Measurements from ENCODE around the gene ASCL5. TPM values are rescaled to one million over a fixed set of nuclear protein-coding genes. Genes with fewer than 3 reads are reported as not detected.

Gene ASCL5
- total RNA-seq, 1 donor from 2014 or later: not detected

- no peak overlapping the region for H3K4me3 ChIP-seq
- H3K36me3 ChIP-seq: peaks cover 72% of the 10 kb centered on the region
- intact Hi-C loops (cut with micrococcal nuclease): no loop called here
- no peak for TF ChIP-seq CTCF (IDR thresholded peaks at IDR 0.05; ENCODE audit: borderline replicate concordance)
- peaks cover 18% of the 10 kb centered on the region for H3K4me1 ChIP-seq
- DNase-seq: no peak
- no peaks in the 10 kb centered on the region for H3K27me3 ChIP-seq (ENCODE audit: low read depth)
- no peak overlapping the region for H3K27ac ChIP-seq (replicated peaks)
- no peaks in the 10 kb centered on the region for H3K9me3 ChIP-seq (replicated peaks)
Measured at GRCh38 chr1:201139756-201140155, 12.8 kb upstream of the ASCL5 start.

GRCh38 chr1:201139306-201139705 lies 12.3 kb upstream of the ASCL5 start:
- Histone ChIP-seq H3K4me3 (no peak overlapping the region), H3K27me3 (ENCODE audit: low read depth) (no peaks in the 10 kb centered on the region), H3K9me3 (replicated peaks) (no peaks in the 10 kb centered on the region), H3K36me3 (peaks cover 71% of the 10 kb centered on the region), H3K27ac (replicated peaks) (no peak overlapping the region), H3K4me1 (peaks cover 18% of the 10 kb centered on the region)
- TF ChIP-seq CTCF (IDR thresholded peaks at IDR 0.05; ENCODE audit: borderline replicate concordance): no peak
- DNase-seq: no peak
- intact Hi-C loops (cut with micrococcal nuclease): no loop called here

- no peaks in the 10 kb centered on the region for H3K27me3 ChIP-seq (ENCODE audit: low read depth)
- H3K27ac ChIP-seq (replicated peaks): peak overlapping the region; percentile 52
- peaks cover 18% of the 10 kb centered on the region for H3K4me1 ChIP-seq
- no peak for TF ChIP-seq CTCF (IDR thresholded peaks at IDR 0.05; ENCODE audit: borderline replicate concordance)
- H3K4me3 ChIP-seq: no peak overlapping the region
- no peaks in the 10 kb centered on the region for H3K9me3 ChIP-seq (replicated peaks)
- H3K36me3 ChIP-seq: peaks cover 66% of the 10 kb centered on the region
- intact Hi-C loops (cut with micrococcal nuclease): no loop called here
- DNase-seq: no peak
Measured at GRCh38 chr1:201138311-201138840, 11.4 kb upstream of the ASCL5 start.

GRCh38 chr1:201137579-201138310 lies 10.8 kb upstream of the ASCL5 start:
- Histone ChIP-seq H3K4me3 (no peak overlapping the region), H3K27me3 (ENCODE audit: low read depth) (no peaks in the 10 kb centered on the region), H3K9me3 (replicated peaks) (no peaks in the 10 kb centered on the region), H3K27ac (replicated peaks) (peak overlapping the region; percentile 52), H3K4me1 (peaks cover 18% of the 10 kb centered on the region), H3K36me3 (peaks cover 60% of the 10 kb centered on the region)
- no peak for TF ChIP-seq CTCF (IDR thresholded peaks at IDR 0.05; ENCODE audit: borderline replicate concordance)
- intact Hi-C loops (cut with micrococcal nuclease): no loop called here
- peak; percentile 36 for DNase-seq

- Histone ChIP-seq H3K4me3 (no peak overlapping the region), H3K9me3 (replicated peaks) (no peaks in the 10 kb centered on the region), H3K27ac (replicated peaks) (no peak overlapping the region), H3K27me3 (ENCODE audit: low read depth) (no peaks in the 10 kb centered on the region), H3K4me1 (peaks cover 16% of the 10 kb centered on the region), H3K36me3 (peaks cover 53% of the 10 kb centered on the region)
- DNase-seq: no peak
- no peak for TF ChIP-seq CTCF (IDR thresholded peaks at IDR 0.05; ENCODE audit: borderline replicate concordance)
- intact Hi-C loops (cut with micrococcal nuclease): no loop called here
Measured at GRCh38 chr1:201137024-201137392, 10.0 kb upstream of the ASCL5 start.
